Stimulated activated CD4-positive, alpha-beta T cell treated with anti-CD3 and anti-CD28 coated beads, Interleukin-1b, Interleukin-23, amount 100 ng/mL, for 24 hours (primary cell): Measurements from ENCODE around the gene TGFB1I1.
"Not testable (repeated sequence)": the region's sequence is repeated elsewhere in the genome, so short reads cannot be mapped to it uniquely, and the experiment has no call there.

Source experiments
- DNase-seq, 4 experiments: peaks; one replicate each; pipeline ENCODE4 v3.0.0-alpha.2; 2020; ENCODE audit warnings: low read depth in 4 of 4, low spot score in 1 of 4

TGFB1I1 gene

GRCh38 chr16:31467858-31468257, 4.1 kb upstream of the TGFB1I1 start:
- no peak for DNase-seq

GRCh38 chr16:31470615-31471014, 1.3 kb upstream of the TGFB1I1 start:
- DNase-seq: no peak

DNA sequence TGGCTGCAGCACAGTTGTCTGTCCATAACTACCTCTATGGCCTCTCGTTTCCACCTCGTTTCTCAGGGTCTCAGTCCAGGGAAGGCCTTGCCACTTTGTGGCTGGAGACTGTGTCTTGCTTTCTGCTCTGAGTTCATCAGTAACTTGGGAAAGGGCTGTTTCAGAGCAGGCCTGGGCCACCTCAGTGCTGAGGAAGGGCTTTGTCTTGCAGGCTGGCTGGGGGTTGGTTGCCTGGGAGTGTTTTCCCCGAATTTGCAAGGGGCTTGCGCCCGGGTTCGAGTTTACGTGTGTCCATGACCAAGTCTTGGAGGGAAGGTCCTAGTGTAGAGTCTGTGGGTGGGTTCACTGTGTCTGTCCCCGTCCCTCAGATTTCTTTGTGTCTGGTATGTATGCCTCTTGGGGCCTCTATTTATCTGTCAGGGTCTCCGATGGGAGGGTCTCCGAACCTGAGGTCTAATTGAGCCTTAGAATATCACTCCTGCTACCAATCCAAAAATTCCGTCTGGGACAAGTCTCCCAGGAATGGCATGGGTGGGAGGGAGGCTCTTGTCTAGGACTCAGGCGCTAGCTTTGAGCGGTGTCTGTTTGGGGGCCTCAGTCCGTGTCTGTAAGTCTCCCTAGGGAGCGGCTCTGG, 594 bp upstream of the TGFB1I1 start:
- no peak for DNase-seq

DNA sequence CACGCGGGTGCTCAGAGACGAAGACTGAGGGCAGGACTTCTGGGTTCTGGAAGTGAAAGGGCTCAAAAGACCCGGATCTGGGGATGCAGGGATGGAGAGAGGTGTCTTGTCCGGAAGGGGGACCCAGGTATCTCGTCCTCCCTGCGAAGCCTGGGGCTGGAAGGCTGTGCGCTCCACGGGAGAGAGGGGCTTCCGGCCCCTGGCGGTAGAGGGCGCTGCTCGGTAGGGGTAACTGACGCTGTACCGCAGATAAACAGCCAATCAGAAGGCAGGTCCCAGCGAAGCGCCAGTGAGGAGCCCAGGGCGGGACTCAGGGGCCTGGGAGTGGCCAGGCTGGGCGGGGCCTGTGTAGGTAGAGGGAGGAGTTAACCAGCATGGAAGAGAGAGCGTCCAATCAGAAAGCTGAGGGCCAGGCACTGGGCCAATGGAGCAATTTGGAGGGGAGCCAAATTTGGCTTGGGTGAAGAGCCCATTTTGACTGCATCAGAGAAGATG, 804 bp downstream of the TGFB1I1 start:
- peak in 1 of 4 experiments; percentile 12 for DNase-seq

DNA sequence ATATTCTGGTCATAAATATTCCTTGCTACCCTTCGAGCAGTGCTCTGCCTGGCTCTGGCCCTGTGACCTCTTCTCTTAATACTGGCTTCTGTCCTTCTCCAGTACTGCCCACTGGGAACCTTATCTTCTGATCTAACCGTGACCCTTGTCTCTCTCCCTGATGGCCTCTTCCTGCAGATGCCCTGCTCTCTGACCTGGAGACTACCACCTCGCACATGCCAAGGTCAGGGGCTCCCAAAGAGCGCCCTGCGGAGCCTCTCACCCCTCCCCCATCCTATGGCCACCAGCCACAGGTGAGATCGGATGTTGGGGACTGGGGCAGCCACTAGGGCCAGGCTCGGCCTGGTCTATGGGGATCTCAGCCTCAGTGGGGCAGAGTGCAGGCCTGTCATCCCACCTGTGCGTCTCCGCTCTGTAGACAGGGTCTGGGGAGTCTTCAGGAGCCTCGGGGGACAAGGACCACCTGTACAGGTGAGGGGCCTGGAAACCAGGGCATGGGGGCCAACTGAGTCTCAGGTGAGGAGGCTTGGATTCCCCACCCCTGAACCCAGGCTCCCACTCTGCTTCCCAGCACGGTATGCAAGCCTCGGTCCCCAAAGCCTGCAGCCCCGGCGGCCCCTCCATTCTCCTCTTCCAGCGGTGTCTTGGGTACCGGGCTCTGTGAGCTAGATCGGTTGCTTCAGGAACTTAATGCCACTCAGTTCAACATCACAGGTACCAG, 1.5 kb downstream of the TGFB1I1 start:
- DNase-seq: no peak

DNA sequence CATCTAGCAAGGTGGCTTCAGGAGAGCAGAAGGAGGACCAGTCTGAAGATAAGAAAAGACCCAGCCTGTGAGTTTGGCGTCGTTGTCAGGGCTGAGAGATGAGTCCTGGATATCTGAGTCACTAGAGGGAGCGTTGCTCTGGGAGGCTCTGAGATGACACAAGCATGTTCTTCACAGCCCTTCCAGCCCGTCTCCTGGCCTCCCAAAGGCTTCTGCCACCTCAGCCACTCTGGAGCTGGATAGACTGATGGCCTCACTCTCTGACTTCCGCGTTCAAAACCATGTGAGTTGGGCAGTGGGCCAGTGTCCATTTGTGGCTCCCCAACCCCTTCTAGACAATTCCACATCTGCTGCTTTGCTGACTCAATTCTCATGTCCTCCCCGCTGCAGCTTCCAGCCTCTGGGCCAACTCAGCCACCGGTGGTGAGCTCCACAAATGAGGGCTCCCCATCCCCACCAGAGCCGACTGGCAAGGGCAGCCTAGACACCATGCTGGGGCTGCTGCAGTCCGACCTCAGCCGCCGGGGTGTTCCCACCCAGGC, 2.3 kb downstream of the TGFB1I1 start:
- DNase-seq: no peak

GRCh38 chr16:31474773-31475738, 3.1 kb downstream of the TGFB1I1 start:
- no peak for DNase-seq

- DNase-seq: no peak
Observed at GRCh38 chr16:31475946-31476302, 4.0 kb downstream of the TGFB1I1 start.

DNA sequence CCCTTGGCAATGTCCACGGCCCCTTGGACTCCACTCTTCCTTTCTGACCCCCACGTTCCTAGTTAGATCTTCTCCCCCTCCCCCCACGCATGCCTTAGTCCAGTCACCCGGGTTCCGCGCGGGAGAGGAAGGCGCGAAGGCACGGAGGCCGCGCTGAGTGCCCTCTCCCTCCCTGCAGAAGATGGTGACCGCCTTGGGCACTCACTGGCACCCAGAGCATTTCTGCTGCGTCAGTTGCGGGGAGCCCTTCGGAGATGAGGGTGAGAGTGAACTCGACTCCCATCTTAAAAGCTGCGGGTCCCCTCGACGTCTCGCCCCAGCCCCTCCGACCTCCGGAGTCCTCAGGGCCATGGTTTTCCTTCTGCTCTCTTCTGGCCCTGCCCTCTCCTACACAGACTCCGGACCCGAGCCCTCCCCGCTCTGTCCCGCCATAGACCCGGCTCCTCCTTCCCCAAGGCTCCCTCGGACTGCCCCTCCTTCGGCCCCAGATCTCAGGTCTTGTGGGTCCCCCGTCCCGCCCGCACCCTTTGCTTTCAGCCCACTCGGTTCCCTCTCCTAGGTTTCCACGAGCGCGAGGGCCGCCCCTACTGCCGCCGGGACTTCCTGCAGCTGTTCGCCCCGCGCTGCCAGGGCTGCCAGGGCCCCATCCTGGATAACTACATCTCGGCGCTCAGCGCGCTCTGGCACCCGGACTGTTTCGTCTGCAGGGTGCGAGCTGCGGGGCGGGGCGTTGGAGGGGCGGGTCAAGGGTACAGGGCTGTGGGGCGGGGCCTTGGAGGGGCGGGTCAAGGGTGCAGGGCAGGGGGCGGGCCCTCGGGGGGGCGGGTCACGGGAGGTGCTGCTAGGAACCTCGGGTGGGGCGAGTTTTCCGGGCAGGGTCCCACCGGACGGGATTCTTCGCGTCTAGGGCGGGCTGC, 4.6 kb downstream of the TGFB1I1 start:
- DNase-seq: peak; percentile 80 to 92 (median 84)

DNA sequence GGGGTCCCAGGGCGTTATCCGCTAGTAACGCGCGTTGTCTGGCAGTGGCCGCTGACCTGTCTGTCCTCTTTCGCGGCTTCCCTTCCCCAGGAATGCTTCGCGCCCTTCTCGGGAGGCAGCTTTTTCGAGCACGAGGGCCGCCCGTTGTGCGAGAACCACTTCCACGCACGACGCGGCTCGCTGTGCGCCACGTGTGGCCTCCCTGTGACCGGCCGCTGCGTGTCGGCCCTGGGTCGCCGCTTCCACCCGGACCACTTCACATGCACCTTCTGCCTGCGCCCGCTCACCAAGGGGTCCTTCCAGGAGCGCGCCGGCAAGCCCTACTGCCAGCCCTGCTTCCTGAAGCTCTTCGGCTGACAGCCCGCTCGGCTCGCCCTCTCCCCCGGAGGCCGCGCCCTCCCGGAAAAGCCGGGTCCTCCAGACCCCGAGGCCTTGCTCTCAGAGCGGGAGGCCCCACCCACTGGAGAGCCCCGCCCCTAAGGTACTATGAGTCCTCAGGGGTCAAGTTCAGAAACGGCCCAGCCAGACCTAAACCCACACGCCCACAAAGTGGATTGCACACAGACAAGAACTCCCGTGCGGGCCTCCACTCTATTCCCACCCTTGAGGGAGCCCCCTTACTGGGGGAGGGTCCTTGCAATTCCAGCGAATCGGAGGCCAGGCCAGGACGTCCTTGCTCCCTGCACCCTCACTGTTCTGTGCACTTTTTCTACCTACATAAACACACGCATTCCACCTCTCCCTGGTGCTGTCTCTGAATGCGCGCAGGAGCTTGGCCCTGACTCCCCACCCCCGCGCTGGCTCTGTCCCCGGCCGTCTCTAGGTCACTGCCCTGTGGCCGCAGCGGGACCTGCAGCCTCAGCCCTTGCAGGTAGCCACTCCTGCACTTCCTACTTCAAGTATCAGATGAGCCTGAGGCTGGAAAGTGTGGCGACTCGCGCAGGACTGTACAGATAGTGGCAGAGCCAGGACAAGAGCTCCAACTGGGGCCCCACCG, 5.6 kb downstream of the TGFB1I1 start:
- DNase-seq: no peak

GRCh38 chr16:31478956-31479355, 7.0 kb downstream of the TGFB1I1 start:
- no peak for DNase-seq

DNA sequence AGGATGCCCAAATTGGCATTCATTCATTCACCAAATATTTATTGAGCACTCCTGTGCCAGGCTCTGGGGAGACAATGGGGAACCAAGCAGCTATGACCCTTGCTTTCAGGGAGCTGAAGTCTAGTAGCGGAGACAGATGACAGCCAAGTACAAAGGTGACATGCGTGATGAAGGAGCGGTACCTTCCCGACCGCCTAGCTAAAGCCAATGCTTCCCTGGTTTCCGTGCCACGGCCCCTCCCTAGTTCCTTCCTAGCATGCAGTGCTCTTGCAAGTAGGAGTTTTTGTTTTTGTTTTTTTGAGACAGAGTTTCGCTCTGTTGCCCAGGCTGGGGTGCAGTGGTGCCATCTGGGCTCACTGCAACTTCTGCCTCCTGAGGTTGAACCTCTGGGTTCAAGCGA, 7.8 kb downstream of the TGFB1I1 start:
- DNase-seq: no peak

DNA sequence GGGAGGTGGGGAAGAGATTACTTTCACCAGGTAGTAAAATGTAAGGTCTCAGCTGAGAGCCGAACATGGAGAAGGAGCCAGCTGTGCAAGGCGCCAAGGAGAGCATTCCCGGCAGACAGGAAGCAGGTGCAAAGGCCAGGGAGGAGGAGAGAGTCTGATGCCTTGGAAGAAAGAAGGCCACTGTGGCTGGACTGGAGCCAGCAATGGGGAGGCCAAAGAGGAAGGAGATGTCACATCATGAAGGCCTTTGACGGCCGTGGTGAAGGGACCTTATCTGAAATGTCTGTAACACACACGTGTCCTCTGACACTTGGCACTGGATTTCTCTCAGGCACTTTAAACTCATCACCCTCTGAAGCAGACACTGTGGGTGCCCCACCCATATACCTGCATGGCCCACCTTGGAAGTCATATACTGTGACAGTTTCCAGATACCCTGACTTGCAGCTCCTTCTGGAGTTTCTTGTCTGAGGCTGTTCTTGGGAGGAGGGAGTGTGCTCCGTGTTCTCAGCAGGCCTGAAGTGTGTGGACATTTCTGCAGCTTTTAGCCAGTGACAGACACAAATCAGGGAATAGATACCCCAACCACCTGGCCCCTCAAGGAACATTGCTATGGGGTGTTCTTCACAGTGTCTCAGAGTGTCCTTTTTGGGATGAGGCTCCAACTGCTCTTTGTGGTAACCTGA, 9.0 kb downstream of the TGFB1I1 start:
- no peak for DNase-seq

DNA sequence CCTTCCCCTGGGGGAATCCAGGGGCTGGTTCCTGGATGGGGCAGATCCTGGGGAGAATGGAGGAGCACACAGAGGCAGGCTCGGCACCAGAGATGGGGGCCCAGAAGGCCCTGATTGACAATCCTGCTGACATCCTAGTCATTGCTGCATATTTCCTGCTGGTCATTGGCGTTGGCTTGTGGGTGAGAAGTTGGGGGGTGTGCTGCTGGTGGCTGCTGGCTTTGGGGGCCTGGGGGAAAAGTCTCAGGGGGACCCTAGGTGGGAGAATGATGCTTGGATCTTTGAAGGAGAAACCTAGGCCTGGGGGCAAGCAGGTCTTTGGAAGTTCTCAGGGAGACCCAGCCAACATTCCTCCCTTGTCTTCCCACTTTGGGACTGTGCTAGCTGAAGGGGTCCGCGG, 11.1 kb downstream of the TGFB1I1 start, which contains the start of gene SLC5A2:
Gene SLC5A2, plus strand, starts transcription at position 43 of the 400 bp plus-strand sequence. Its CDS starts 14 bp downstream, at position 57.
- DNase-seq: no peak

- not testable (repeated sequence) for DNase-seq
Observed at GRCh38 chr16:31484048-31484447, 12.1 kb downstream of the TGFB1I1 start.

GRCh38 chr16:31484491-31485171, 12.7 kb downstream of the TGFB1I1 start:
- DNase-seq: no peak

GRCh38 chr16:31485571-31485970, 13.6 kb downstream of the TGFB1I1 start:
- DNase-seq: no peak

GRCh38 chr16:31486045-31486444, 14.1 kb downstream of the TGFB1I1 start:
- DNase-seq: no peak
